Measurements from ENCODE around the gene TRIM23.
"Not testable (repeated sequence)": the region's sequence is repeated elsewhere in the genome, so short reads cannot be mapped to it uniquely, and the experiment has no call there.

TRIM23 gene

GRCh38 chr5:65624025-65624570 is at the start of gene TRIM23:
Gene TRIM23 (minus strand): TSS chr5:65624333. CDS start chr5:65624274, 59 bp downstream.
- DNase-seq (ENCODE audit: low read depth in 2 of 2): peak; percentile 75 to 87

- no peak for DNase-seq (ENCODE audit: low read depth in 2 of 2)
These were observed 48.7 kb upstream of the TRIM23 start for GRCh38 chr5:65672796-65673195.

- no peak for DNase-seq (ENCODE audit: low read depth in 2 of 2)
These were observed 44.6 kb upstream of the TRIM23 start for GRCh38 chr5:65668696-65669095.

- no peak for DNase-seq (ENCODE audit: low read depth in 2 of 2)
These were observed 39.8 kb upstream of the TRIM23 start for GRCh38 chr5:65663804-65664521.

GRCh38 chr5:65654713-65655112 is 30.6 kb upstream of the TRIM23 start:
- no peak for DNase-seq (ENCODE audit: low read depth in 2 of 2)

- no peak for DNase-seq (ENCODE audit: low read depth in 2 of 2)
These were observed 27.0 kb upstream of the TRIM23 start for GRCh38 chr5:65651144-65651543.

- no peak for DNase-seq (ENCODE audit: low read depth in 2 of 2)
These were observed 23.8 kb upstream of the TRIM23 start for GRCh38 chr5:65647941-65648340.

GRCh38 chr5:65646938-65647337 is 22.8 kb upstream of the TRIM23 start:
- DNase-seq (ENCODE audit: low read depth in 2 of 2): no peak

GRCh38 chr5:65640240-65640639 is 16.1 kb upstream of the TRIM23 start:
- DNase-seq (ENCODE audit: low read depth in 2 of 2): no peak

- DNase-seq (ENCODE audit: low read depth in 2 of 2): no peak
These were observed 6.8 kb upstream of the TRIM23 start for GRCh38 chr5:65630981-65631380.

GRCh38 chr5:65625743-65626142 is 1.6 kb upstream of the TRIM23 start:
- DNase-seq (ENCODE audit: low read depth in 2 of 2): no peak

GRCh38 chr5:65624571-65625555 is 730 bp upstream of the TRIM23 start, which contains the start of the genes SHLD3 and TRAPPC13:
Gene SHLD3 (plus strand): TSS chr5:65625027. CDS start chr5:65629588, 4,561 bp downstream.
Gene TRAPPC13 (plus strand): TSS chr5:65625027. CDS start chr5:65625061, 34 bp downstream.
- DNase-seq (ENCODE audit: low read depth in 2 of 2): peak; percentile 57 to 75

GRCh38 chr5:65623482-65623881 is 651 bp downstream of the TRIM23 start:
- no peak for DNase-seq (ENCODE audit: low read depth in 2 of 2)

- not testable (repeated sequence) for DNase-seq (ENCODE audit: low read depth in 2 of 2)
These were observed 2.2 kb downstream of the TRIM23 start for GRCh38 chr5:65621961-65622360.

GRCh38 chr5:65620021-65620420 is 4.1 kb downstream of the TRIM23 start:
- no peak for DNase-seq (ENCODE audit: low read depth in 2 of 2)

GRCh38 chr5:65612298-65612907 is 11.7 kb downstream of the TRIM23 start:
- no peak for DNase-seq (ENCODE audit: low read depth in 2 of 2)

GRCh38 chr5:65611524-65611923 is 12.6 kb downstream of the TRIM23 start:
- DNase-seq (ENCODE audit: low read depth in 2 of 2): no peak

- DNase-seq (ENCODE audit: low read depth in 2 of 2): not testable (repeated sequence)
These were observed 22.4 kb downstream of the TRIM23 start for GRCh38 chr5:65601761-65602160.

- DNase-seq (ENCODE audit: low read depth in 2 of 2): no peak
These were observed 35.4 kb downstream of the TRIM23 start for GRCh38 chr5:65588694-65589093.

GRCh38 chr5:65577141-65577540 is 47.0 kb downstream of the TRIM23 start:
- no peak for DNase-seq (ENCODE audit: low read depth in 2 of 2)

- no peak for DNase-seq (ENCODE audit: low read depth in 2 of 2)
These were observed 53.4 kb downstream of the TRIM23 start for GRCh38 chr5:65570598-65571226.
